ENCODE data around the gene KRT16.
"Not testable (repeated sequence)": the region's sequence is repeated elsewhere in the genome, so short reads cannot be mapped to it uniquely, and the experiment has no call there.

The KRT16 gene

GRCh38 chr17:41648411-41649195 lies 36.0 kb upstream of the KRT16 start:
- in situ Hi-C loops (cut with MboI; ENCODE audit: low sequenced_read_pairs) = no loop called here

GRCh38 chr17:41647940-41648410 lies 35.4 kb upstream of the KRT16 start:
- in situ Hi-C loops (cut with MboI; ENCODE audit: low sequenced_read_pairs) = no loop called here

- in situ Hi-C loops (cut with MboI; ENCODE audit: low sequenced_read_pairs) = no loop called here
Observed at GRCh38 chr17:41647038-41647813, 34.7 kb upstream of the KRT16 start.

GRCh38 chr17:41642252-41643156 lies 29.9 kb upstream of the KRT16 start:
- in situ Hi-C loops (cut with MboI; ENCODE audit: low sequenced_read_pairs) = no loop called here

GRCh38 chr17:41640596-41640995 lies 28.0 kb upstream of the KRT16 start:
- in situ Hi-C loops (cut with MboI; ENCODE audit: low sequenced_read_pairs) = not testable (repeated sequence)

GRCh38 chr17:41639492-41640473 lies 27.2 kb upstream of the KRT16 start:
- in situ Hi-C loops (cut with MboI; ENCODE audit: low sequenced_read_pairs) = no loop called here

- in situ Hi-C loops (cut with MboI; ENCODE audit: low sequenced_read_pairs) = no loop called here
Observed at GRCh38 chr17:41638941-41639340, 26.4 kb upstream of the KRT16 start.

- in situ Hi-C loops (cut with MboI; ENCODE audit: low sequenced_read_pairs) = no loop called here
Observed at GRCh38 chr17:41638194-41638593, 25.6 kb upstream of the KRT16 start.

GRCh38 chr17:41636652-41637051 lies 24.1 kb upstream of the KRT16 start:
- in situ Hi-C loops (cut with MboI; ENCODE audit: low sequenced_read_pairs) = no loop called here

GRCh38 chr17:41635121-41636097 lies 22.8 kb upstream of the KRT16 start:
- in situ Hi-C loops (cut with MboI; ENCODE audit: low sequenced_read_pairs) = no loop called here

- in situ Hi-C loops (cut with MboI; ENCODE audit: low sequenced_read_pairs) = no loop called here
Observed at GRCh38 chr17:41634639-41635038, 22.1 kb upstream of the KRT16 start.

- in situ Hi-C loops (cut with MboI; ENCODE audit: low sequenced_read_pairs) = no loop called here
Observed at GRCh38 chr17:41633556-41634199, 21.1 kb upstream of the KRT16 start.

GRCh38 chr17:41632482-41633105 lies 20.0 kb upstream of the KRT16 start:
- in situ Hi-C loops (cut with MboI; ENCODE audit: low sequenced_read_pairs) = no loop called here

- in situ Hi-C loops (cut with MboI; ENCODE audit: low sequenced_read_pairs) = no loop called here
Observed at GRCh38 chr17:41631898-41632285, 19.3 kb upstream of the KRT16 start.

GRCh38 chr17:41631025-41631897 lies 18.7 kb upstream of the KRT16 start:
- in situ Hi-C loops (cut with MboI; ENCODE audit: low sequenced_read_pairs) = no loop called here

- in situ Hi-C loops (cut with MboI; ENCODE audit: low sequenced_read_pairs) = no loop called here
Observed at GRCh38 chr17:41629826-41630670, 17.5 kb upstream of the KRT16 start.
